ENCODE data around the gene IL36G.

The IL36G gene

GRCh38 chr2:112977559-112978056 is at the start of gene IL36G:
IL36G (plus strand) TSS chr2:112978006; CDS start chr2:112978639, 633 bp downstream.
- DNase-seq, result no peak

GRCh38 chr2:112933261-112933660 is 44.5 kb upstream of the IL36G start:
- DNase-seq, result no peak

GRCh38 chr2:112934117-112934516 is 43.7 kb upstream of the IL36G start:
- peak; percentile 36 for DNase-seq

GRCh38 chr2:112936927-112937232 is 40.9 kb upstream of the IL36G start:
- DNase-seq, result no peak

GRCh38 chr2:112938904-112939303 is 38.9 kb upstream of the IL36G start:
- peak; percentile 46 for DNase-seq

GRCh38 chr2:112939425-112939824 is 38.4 kb upstream of the IL36G start:
- no peak for DNase-seq

GRCh38 chr2:112940859-112941625 is 36.8 kb upstream of the IL36G start:
- no peak for DNase-seq

GRCh38 chr2:112941753-112942653 is 35.8 kb upstream of the IL36G start:
- peak; percentile 94 for DNase-seq

GRCh38 chr2:112942654-112943002 is 35.2 kb upstream of the IL36G start:
- peak; percentile 63 for DNase-seq

- DNase-seq, result no peak
Measured at GRCh38 chr2:112944971-112945370, 32.8 kb upstream of the IL36G start.

GRCh38 chr2:112946086-112946485 is 31.7 kb upstream of the IL36G start:
- no peak for DNase-seq

- DNase-seq, result peak; percentile 75
Measured at GRCh38 chr2:112947374-112947773, 30.4 kb upstream of the IL36G start.

GRCh38 chr2:112949456-112949855 is 28.4 kb upstream of the IL36G start:
- DNase-seq, result peak; percentile 80

GRCh38 chr2:112954364-112954763 is 23.4 kb upstream of the IL36G start:
- DNase-seq, result no peak

- DNase-seq, result no peak
Measured at GRCh38 chr2:112957511-112957910, 20.3 kb upstream of the IL36G start.

GRCh38 chr2:112958428-112959108 is 19.2 kb upstream of the IL36G start:
- DNase-seq, result peak; percentile 82

- peak; percentile 52 for DNase-seq
Measured at GRCh38 chr2:112959109-112959812, 18.5 kb upstream of the IL36G start.

- DNase-seq, result no peak
Measured at GRCh38 chr2:112960230-112960825, 17.5 kb upstream of the IL36G start.

GRCh38 chr2:112962308-112963175 is 15.3 kb upstream of the IL36G start:
- peak; percentile 61 for DNase-seq

GRCh38 chr2:112967023-112967422 is 10.8 kb upstream of the IL36G start:
- no peak for DNase-seq

GRCh38 chr2:112972423-112973086 is 5.3 kb upstream of the IL36G start:
- no peak for DNase-seq
